HG03103 (cell line): ENCODE results near the gene CNTRL.
A peak's percentile ranks its signal among the peaks of the same experiment; 100 is the strongest.

Experiments
- ATAC-seq: cut with Tn5 transposase; IDR thresholded peaks from one replicate; pipeline ENCODE4 v1.9.1; 2021; ENCODE audit warnings: low read depth; ENCODE audit not compliant: unreplicated experiment

Gene CNTRL

GRCh38 chr9:121199921-121200320, 125.2 kb downstream of the CNTRL start:
- no peak for ATAC-seq

- ATAC-seq: no peak
These were observed 125.6 kb downstream of the CNTRL start for GRCh38 chr9:121200356-121200755.

GRCh38 chr9:121201045-121201737, 126.4 kb downstream of the CNTRL start:
- peak; percentile 10 for ATAC-seq

- ATAC-seq: peak; percentile 76
These were observed 127.2 kb downstream of the CNTRL start, which contains the start of gene RAB14 for GRCh38 chr9:121201738-121202533. RAB14 (minus strand) TSS chr9:121201869; CDS start chr9:121193412, 8,457 bp downstream.

- ATAC-seq: no peak
These were observed 129.4 kb downstream of the CNTRL start for GRCh38 chr9:121204121-121204520.

GRCh38 chr9:121204611-121205010, 129.9 kb downstream of the CNTRL start:
- ATAC-seq: no peak

- ATAC-seq: peak; percentile 31
These were observed 132.0 kb downstream of the CNTRL start for GRCh38 chr9:121206516-121207370.

GRCh38 chr9:121207371-121207940, 132.7 kb downstream of the CNTRL start:
- ATAC-seq: peak; percentile 69

- ATAC-seq: no peak
These were observed 135.8 kb downstream of the CNTRL start for GRCh38 chr9:121210536-121210935.

- no peak for ATAC-seq
These were observed 138.5 kb downstream of the CNTRL start for GRCh38 chr9:121213136-121213806.

- no peak for ATAC-seq
These were observed 139.2 kb downstream of the CNTRL start for GRCh38 chr9:121214005-121214404.

- no peak for ATAC-seq
These were observed 141.6 kb downstream of the CNTRL start for GRCh38 chr9:121216271-121216805.

- peak; percentile 86 for ATAC-seq
These were observed 143.0 kb downstream of the CNTRL start for GRCh38 chr9:121217609-121218292.

GRCh38 chr9:121218357-121219027, 143.7 kb downstream of the CNTRL start:
- ATAC-seq: no peak

GRCh38 chr9:121219530-121219929, 144.8 kb downstream of the CNTRL start:
- no peak for ATAC-seq

- no peak for ATAC-seq
These were observed 146.4 kb downstream of the CNTRL start for GRCh38 chr9:121220996-121221663.

GRCh38 chr9:121221664-121222055, 146.9 kb downstream of the CNTRL start:
- no peak for ATAC-seq

GRCh38 chr9:121222524-121223171, 147.9 kb downstream of the CNTRL start:
- ATAC-seq: no peak
